ENCODE results near the gene ACTR1A.

Gene ACTR1A

GRCh38 chr10:102492344-102492939, 10.1 kb downstream of the ACTR1A start:
- H3K27ac ChIP-seq (ENCODE audit: low read depth, low read length) = no peak overlapping the region
- no peak overlapping the region for H3K18ac ChIP-seq (ENCODE audit: low read length)
- no peak overlapping the region for H2BK5ac ChIP-seq (ENCODE audit: low read length)
- no peak overlapping the region for H3K4ac ChIP-seq (ENCODE audit: low read depth, low read length)
- H3K9ac ChIP-seq (ENCODE audit: low read length) = no peak overlapping the region
- no peak overlapping the region for H3K56ac ChIP-seq (ENCODE audit: low read length)
- no peaks in the 10 kb centered on the region for H3K4me1 ChIP-seq (ENCODE audit: control insufficient read depth, low read depth, low read length)
- no peaks in the 10 kb centered on the region for H3K27me3 ChIP-seq (ENCODE audit: insufficient read depth, low read length, poor library complexity)
- no peak overlapping the region for H2BK120ac ChIP-seq (ENCODE audit: low read depth, low read length)
- peaks cover 6% of the 10 kb centered on the region for H3K36me3 ChIP-seq (ENCODE audit: control insufficient read depth, insufficient read depth, low read length)
- H3K79me1 ChIP-seq (ENCODE audit: low read length) = peaks cover 16% of the 10 kb centered on the region
- H3K23ac ChIP-seq (ENCODE audit: low read length) = no peak overlapping the region
- H3K4me3 ChIP-seq (ENCODE audit: low read length) = no peak overlapping the region
- H4K5ac ChIP-seq (ENCODE audit: low read length) = no peak overlapping the region
- no CpG with 5 or more reads among the region's 7 CpGs for WGBS (ENCODE audit: extremely low coverage, insufficient coverage, low lambda C conversion rate)
- DNase-seq = no peak
- peaks cover 16% of the 10 kb centered on the region for H3K79me2 ChIP-seq (ENCODE audit: control insufficient read depth, insufficient read depth, low read length)
- no peak overlapping the region for H2BK15ac ChIP-seq (replicated peaks; ENCODE audit: low read depth)
- no peak overlapping the region for H2AK5ac ChIP-seq (ENCODE audit: low read length)
- H3K4me2 ChIP-seq (ENCODE audit: low read length) = no peak overlapping the region
- H4K8ac ChIP-seq (ENCODE audit: low read depth, low read length) = no peak overlapping the region

DNA sequence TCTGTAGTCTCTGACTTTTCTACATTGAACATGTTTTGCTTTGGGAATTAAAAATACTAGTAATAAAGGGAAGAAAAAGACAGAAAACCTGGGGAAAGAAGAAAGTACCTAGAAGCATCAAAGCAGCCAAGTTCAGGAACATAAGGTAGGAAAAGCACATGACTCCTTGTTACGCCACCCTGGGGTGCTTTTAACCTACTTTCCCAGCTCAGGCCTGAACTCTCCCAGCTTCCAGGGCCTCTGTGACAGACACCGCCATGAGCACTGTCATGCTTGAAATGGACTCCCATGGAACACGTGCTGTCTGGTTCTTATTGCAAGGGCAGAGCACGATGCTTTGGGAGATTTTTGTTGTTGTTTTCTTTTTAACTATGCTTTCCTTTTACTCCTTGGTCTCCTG, 11.4 kb downstream of the ACTR1A start:
- Histone ChIP-seq H2AK5ac (ENCODE audit: low read length) (no peak overlapping the region), H3K79me2 (ENCODE audit: control insufficient read depth, insufficient read depth, low read length) (peaks cover 11% of the 10 kb centered on the region), H2BK15ac (replicated peaks; ENCODE audit: low read depth) (no peak overlapping the region), H3K9ac (ENCODE audit: low read length) (no peak overlapping the region), H2BK120ac (ENCODE audit: low read depth, low read length) (no peak overlapping the region), H2BK5ac (ENCODE audit: low read length) (no peak overlapping the region), H3K4me3 (ENCODE audit: low read length) (no peak overlapping the region), H3K4me2 (ENCODE audit: low read length) (no peak overlapping the region), H3K27me3 (ENCODE audit: insufficient read depth, low read length, poor library complexity) (no peaks in the 10 kb centered on the region), H3K56ac (ENCODE audit: low read length) (no peak overlapping the region), H4K8ac (ENCODE audit: low read depth, low read length) (no peak overlapping the region), H3K79me1 (ENCODE audit: low read length) (peaks cover 10% of the 10 kb centered on the region), H3K27ac (ENCODE audit: low read depth, low read length) (no peak overlapping the region), H3K4me1 (ENCODE audit: control insufficient read depth, low read depth, low read length) (no peaks in the 10 kb centered on the region), H3K18ac (ENCODE audit: low read length) (no peak overlapping the region), H3K36me3 (ENCODE audit: control insufficient read depth, insufficient read depth, low read length) (peaks cover 6% of the 10 kb centered on the region), H4K5ac (ENCODE audit: low read length) (no peak overlapping the region), H3K23ac (ENCODE audit: low read length) (no peak overlapping the region), H3K4ac (ENCODE audit: low read depth, low read length) (no peak overlapping the region)
- WGBS (ENCODE audit: extremely low coverage, insufficient coverage, low lambda C conversion rate) = no CpG with 5 or more reads among the region's 4 CpGs
- DNase-seq = no peak

DNA sequence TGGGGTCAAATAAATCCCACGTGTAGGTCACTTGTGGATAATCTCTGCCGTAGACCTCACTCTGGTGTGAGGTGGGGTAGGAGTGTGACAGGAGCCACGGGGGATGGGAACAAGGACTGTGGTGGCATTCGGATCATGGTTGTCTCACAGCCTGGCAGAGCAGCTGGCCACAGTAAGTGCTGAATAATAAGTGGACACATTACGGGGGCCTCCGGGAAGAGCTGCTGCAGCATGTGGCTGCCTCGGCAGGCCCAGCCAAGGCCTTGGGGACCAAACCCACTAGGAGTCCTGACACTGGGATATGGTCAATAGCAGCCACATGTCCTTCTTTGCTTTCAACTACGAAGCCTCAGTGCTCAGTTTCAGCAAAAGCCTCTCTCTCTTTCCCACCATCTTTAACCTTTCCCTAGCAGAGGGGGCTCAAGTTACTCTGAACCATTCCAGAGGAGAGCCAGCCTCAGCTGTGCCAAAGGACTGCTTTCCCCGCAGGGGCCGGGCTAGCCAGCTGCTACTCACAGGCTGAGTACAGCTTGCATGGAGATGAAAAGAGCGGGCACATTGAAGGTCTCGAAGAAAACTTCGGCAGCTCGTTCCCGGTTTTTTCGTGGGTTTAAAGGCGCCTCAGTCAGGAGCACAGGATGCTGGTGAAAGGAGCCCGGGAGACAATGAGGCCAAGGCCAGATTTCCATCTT, 17.3 kb downstream of the ACTR1A start:
- no CpG with 5 or more reads among the region's 18 CpGs for WGBS (ENCODE audit: extremely low coverage, insufficient coverage, low lambda C conversion rate)
- no peak overlapping the region for H2BK5ac ChIP-seq (ENCODE audit: low read length)
- no peak overlapping the region for H2AK5ac ChIP-seq (ENCODE audit: low read length)
- no peak overlapping the region for H2BK120ac ChIP-seq (ENCODE audit: low read depth, low read length)
- no peak overlapping the region for H3K23ac ChIP-seq (ENCODE audit: low read length)
- no peak overlapping the region for H4K8ac ChIP-seq (ENCODE audit: low read depth, low read length)
- H4K5ac ChIP-seq (ENCODE audit: low read length) = no peak overlapping the region
- no peak overlapping the region for H2BK15ac ChIP-seq (replicated peaks; ENCODE audit: low read depth)
- no peak overlapping the region for H3K4me2 ChIP-seq (ENCODE audit: low read length)
- H3K4me1 ChIP-seq (ENCODE audit: control insufficient read depth, low read depth, low read length) = no peaks in the 10 kb centered on the region
- H3K9ac ChIP-seq (ENCODE audit: low read length) = no peak overlapping the region
- no peak for DNase-seq
- peaks cover 27% of the 10 kb centered on the region for H3K36me3 ChIP-seq (ENCODE audit: control insufficient read depth, insufficient read depth, low read length)
- H3K4ac ChIP-seq (ENCODE audit: low read depth, low read length) = no peak overlapping the region
- H3K27me3 ChIP-seq (ENCODE audit: insufficient read depth, low read length, poor library complexity) = no peaks in the 10 kb centered on the region
- H3K4me3 ChIP-seq (ENCODE audit: low read length) = no peak overlapping the region
- H3K56ac ChIP-seq (ENCODE audit: low read length) = no peak overlapping the region
- H3K79me1 ChIP-seq (ENCODE audit: low read length) = no peaks in the 10 kb centered on the region
- no peak overlapping the region for H3K27ac ChIP-seq (ENCODE audit: low read depth, low read length)
- no peak overlapping the region for H3K18ac ChIP-seq (ENCODE audit: low read length)
- H3K79me2 ChIP-seq (ENCODE audit: control insufficient read depth, insufficient read depth, low read length) = no peaks in the 10 kb centered on the region

DNA sequence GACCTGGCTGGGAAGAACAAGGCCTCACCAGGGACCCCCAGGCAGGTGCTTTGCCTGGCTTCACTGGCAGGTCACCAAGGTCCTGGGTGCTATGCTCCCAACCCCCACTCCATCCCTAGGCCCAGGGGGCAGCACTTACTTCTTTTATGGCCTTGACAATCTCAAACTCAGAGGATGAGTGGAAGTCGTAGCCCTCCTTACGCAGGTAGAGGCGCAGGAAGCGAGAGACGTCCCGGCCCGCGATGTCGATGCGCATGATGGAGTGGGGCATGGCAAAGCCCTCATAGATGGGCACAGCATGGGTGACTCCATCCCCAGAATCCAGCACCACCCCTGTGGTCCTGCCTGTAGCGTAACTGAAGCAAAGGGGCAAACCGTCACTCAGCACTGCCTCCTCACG, 18.5 kb downstream of the ACTR1A start:
- Histone ChIP-seq H3K79me1 (ENCODE audit: low read length) (no peaks in the 10 kb centered on the region), H3K23ac (ENCODE audit: low read length) (no peak overlapping the region), H3K4me3 (ENCODE audit: low read length) (no peak overlapping the region), H2BK120ac (ENCODE audit: low read depth, low read length) (no peak overlapping the region), H3K4me1 (ENCODE audit: control insufficient read depth, low read depth, low read length) (no peaks in the 10 kb centered on the region), H3K9ac (ENCODE audit: low read length) (no peak overlapping the region), H3K79me2 (ENCODE audit: control insufficient read depth, insufficient read depth, low read length) (no peaks in the 10 kb centered on the region), H2BK5ac (ENCODE audit: low read length) (no peak overlapping the region), H3K4me2 (ENCODE audit: low read length) (no peak overlapping the region), H3K18ac (ENCODE audit: low read length) (no peak overlapping the region), H4K8ac (ENCODE audit: low read depth, low read length) (no peak overlapping the region), H3K36me3 (ENCODE audit: control insufficient read depth, insufficient read depth, low read length) (peaks cover 27% of the 10 kb centered on the region), H3K27ac (ENCODE audit: low read depth, low read length) (no peak overlapping the region), H4K5ac (ENCODE audit: low read length) (no peak overlapping the region), H3K56ac (ENCODE audit: low read length) (no peak overlapping the region), H3K4ac (ENCODE audit: low read depth, low read length) (no peak overlapping the region), H2AK5ac (ENCODE audit: low read length) (no peak overlapping the region), H3K27me3 (ENCODE audit: insufficient read depth, low read length, poor library complexity) (no peaks in the 10 kb centered on the region), H2BK15ac (replicated peaks; ENCODE audit: low read depth) (no peak overlapping the region)
- DNase-seq = no peak
- no CpG with 5 or more reads among the region's 13 CpGs for WGBS (ENCODE audit: extremely low coverage, insufficient coverage, low lambda C conversion rate)

DNA sequence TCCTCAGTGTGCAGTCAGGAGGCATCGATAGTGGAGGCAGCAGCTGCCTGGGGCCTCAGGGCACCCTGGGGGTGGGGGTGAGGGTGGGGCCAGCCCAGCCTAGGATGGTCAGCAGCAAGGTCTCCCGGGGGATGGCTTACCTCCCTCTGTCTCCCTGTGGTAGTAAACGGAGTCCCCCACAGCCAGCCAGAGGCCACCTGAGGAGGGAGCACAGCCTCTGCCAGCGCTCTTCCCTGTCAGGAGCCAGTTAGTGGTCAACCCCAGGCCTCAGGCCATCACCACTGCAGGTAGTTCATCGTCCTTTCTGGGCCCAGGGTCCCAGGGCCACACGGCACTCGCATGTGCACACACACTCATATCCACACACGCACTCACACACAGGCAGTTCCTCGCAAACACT, 22.1 kb downstream of the ACTR1A start:
- H2BK15ac ChIP-seq (replicated peaks; ENCODE audit: low read depth) = no peak overlapping the region
- WGBS (ENCODE audit: extremely low coverage, insufficient coverage, low lambda C conversion rate) = no CpG with 5 or more reads among the region's 9 CpGs
- no peak overlapping the region for H2BK5ac ChIP-seq (ENCODE audit: low read length)
- no peak overlapping the region for H3K9ac ChIP-seq (ENCODE audit: low read length)
- no peaks in the 10 kb centered on the region for H3K4me1 ChIP-seq (ENCODE audit: control insufficient read depth, low read depth, low read length)
- no peak overlapping the region for H2BK120ac ChIP-seq (ENCODE audit: low read depth, low read length)
- H4K5ac ChIP-seq (ENCODE audit: low read length) = no peak overlapping the region
- no peaks in the 10 kb centered on the region for H3K79me1 ChIP-seq (ENCODE audit: low read length)
- H3K4me2 ChIP-seq (ENCODE audit: low read length) = no peak overlapping the region
- H2AK5ac ChIP-seq (ENCODE audit: low read length) = no peak overlapping the region
- no peaks in the 10 kb centered on the region for H3K79me2 ChIP-seq (ENCODE audit: control insufficient read depth, insufficient read depth, low read length)
- no peak overlapping the region for H3K4me3 ChIP-seq (ENCODE audit: low read length)
- H3K27me3 ChIP-seq (ENCODE audit: insufficient read depth, low read length, poor library complexity) = no peaks in the 10 kb centered on the region
- no peak overlapping the region for H3K18ac ChIP-seq (ENCODE audit: low read length)
- H3K36me3 ChIP-seq (ENCODE audit: control insufficient read depth, insufficient read depth, low read length) = peaks cover 19% of the 10 kb centered on the region
- H3K23ac ChIP-seq (ENCODE audit: low read length) = no peak overlapping the region
- H4K8ac ChIP-seq (ENCODE audit: low read depth, low read length) = no peak overlapping the region
- DNase-seq = no peak
- H3K27ac ChIP-seq (ENCODE audit: low read depth, low read length) = no peak overlapping the region
- no peak overlapping the region for H3K56ac ChIP-seq (ENCODE audit: low read length)
- no peak overlapping the region for H3K4ac ChIP-seq (ENCODE audit: low read depth, low read length)

GRCh38 chr10:102479651-102480050, 22.9 kb downstream of the ACTR1A start:
- no peak overlapping the region for H4K8ac ChIP-seq (ENCODE audit: low read depth, low read length)
- peaks cover 17% of the 10 kb centered on the region for H3K36me3 ChIP-seq (ENCODE audit: control insufficient read depth, insufficient read depth, low read length)
- H3K4ac ChIP-seq (ENCODE audit: low read depth, low read length) = no peak overlapping the region
- H2BK15ac ChIP-seq (replicated peaks; ENCODE audit: low read depth) = no peak overlapping the region
- no peaks in the 10 kb centered on the region for H3K27me3 ChIP-seq (ENCODE audit: insufficient read depth, low read length, poor library complexity)
- H3K27ac ChIP-seq (ENCODE audit: low read depth, low read length) = no peak overlapping the region
- no peak overlapping the region for H4K5ac ChIP-seq (ENCODE audit: low read length)
- H3K9ac ChIP-seq (ENCODE audit: low read length) = no peak overlapping the region
- H3K56ac ChIP-seq (ENCODE audit: low read length) = no peak overlapping the region
- no peaks in the 10 kb centered on the region for H3K79me1 ChIP-seq (ENCODE audit: low read length)
- H3K4me1 ChIP-seq (ENCODE audit: control insufficient read depth, low read depth, low read length) = no peaks in the 10 kb centered on the region
- no peak overlapping the region for H3K4me2 ChIP-seq (ENCODE audit: low read length)
- no peak overlapping the region for H2BK5ac ChIP-seq (ENCODE audit: low read length)
- no peak for DNase-seq
- H3K18ac ChIP-seq (ENCODE audit: low read length) = no peak overlapping the region
- H3K4me3 ChIP-seq (ENCODE audit: low read length) = no peak overlapping the region
- no peak overlapping the region for H2AK5ac ChIP-seq (ENCODE audit: low read length)
- H2BK120ac ChIP-seq (ENCODE audit: low read depth, low read length) = no peak overlapping the region
- H3K23ac ChIP-seq (ENCODE audit: low read length) = no peak overlapping the region
- no peaks in the 10 kb centered on the region for H3K79me2 ChIP-seq (ENCODE audit: control insufficient read depth, insufficient read depth, low read length)
